Naive B cell (primary cell): ENCODE measurements around the gene IL5RA. TPM values are rescaled to one million over a fixed set of nuclear protein-coding genes. Genes with fewer than 3 reads are reported as not detected.

ENCODE experiments used
- ATAC-seq, 2 donors: fragments of 150-1000 bp; cut with Tn5 transposase; 2 replicates each; pipeline ENCODE4 v1.10.0; 2021; ENCODE audit warnings: low read depth in 2 of 2, mild to moderate bottlenecking in 2 of 2, moderate library complexity in 2 of 2
- DNase-seq: peaks from one replicate; pipeline ENCODE4 v3.0.0; 2022
- H3K27ac Mint-ChIP-seq, 6 donors: one replicate each; pipeline ENCODE4 v1.8.0; 2020 to 2022; ENCODE audit warnings: mild to moderate bottlenecking in 6 of 6, mixed read lengths in 6 of 6, moderate library complexity in 5 of 6, inconsistent platforms in 2 of 6
- H3K27me3 Mint-ChIP-seq, 3 donors: one replicate each; pipeline ENCODE4 v1.8.0; 2021 to 2022; ENCODE audit warnings: mixed read lengths in 3 of 3, mild to moderate bottlenecking in 1 of 3
- H3K36me3 Mint-ChIP-seq, 2 donors: one replicate each; pipeline ENCODE4 v1.8.0; 2020 to 2022; ENCODE audit warnings: mixed read lengths in 2 of 2, inconsistent platforms in 1 of 2, mild to moderate bottlenecking in 1 of 2
- H3K4me1 Mint-ChIP-seq, 3 donors: one replicate each; pipeline ENCODE4 v1.8.0; 2020 to 2022; ENCODE audit warnings: mixed read lengths in 3 of 3, inconsistent platforms in 1 of 3, mild to moderate bottlenecking in 1 of 3, moderate library complexity in 1 of 3
- H3K4me3 Mint-ChIP-seq, 8 donors: one replicate each; pipeline ENCODE4 v1.8.0; 2020 to 2022; ENCODE audit warnings: mild to moderate bottlenecking in 8 of 8, mixed read lengths in 8 of 8, moderate library complexity in 8 of 8, inconsistent platforms in 2 of 8
- H3K9me3 Mint-ChIP-seq, 7 donors: one replicate each; pipeline ENCODE4 v1.8.0; 2020 to 2022; ENCODE audit warnings: mixed read lengths in 7 of 7, mild to moderate bottlenecking in 5 of 7, inconsistent platforms in 2 of 7, moderate library complexity in 1 of 7
- polyA plus RNA-seq, 6 donors: library from polyadenylated mRNA; unstranded; fragments of 300-500 nt; fragmentation: Illumina TruSeq; gene quantifications; one replicate each; pipeline ENCODE4 v1.2.3, GENCODE V29; 2021; ENCODE audit warnings: low read depth in 6 of 6

The IL5RA gene, protein sequence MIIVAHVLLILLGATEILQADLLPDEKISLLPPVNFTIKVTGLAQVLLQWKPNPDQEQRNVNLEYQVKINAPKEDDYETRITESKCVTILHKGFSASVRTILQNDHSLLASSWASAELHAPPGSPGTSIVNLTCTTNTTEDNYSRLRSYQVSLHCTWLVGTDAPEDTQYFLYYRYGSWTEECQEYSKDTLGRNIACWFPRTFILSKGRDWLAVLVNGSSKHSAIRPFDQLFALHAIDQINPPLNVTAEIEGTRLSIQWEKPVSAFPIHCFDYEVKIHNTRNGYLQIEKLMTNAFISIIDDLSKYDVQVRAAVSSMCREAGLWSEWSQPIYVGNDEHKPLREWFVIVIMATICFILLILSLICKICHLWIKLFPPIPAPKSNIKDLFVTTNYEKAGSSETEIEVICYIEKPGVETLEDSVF
- under 1 TPM in 2 of 6 donors, not detected in 4; 0.05 to 0.49 TPM for polyA plus RNA-seq

DNA sequence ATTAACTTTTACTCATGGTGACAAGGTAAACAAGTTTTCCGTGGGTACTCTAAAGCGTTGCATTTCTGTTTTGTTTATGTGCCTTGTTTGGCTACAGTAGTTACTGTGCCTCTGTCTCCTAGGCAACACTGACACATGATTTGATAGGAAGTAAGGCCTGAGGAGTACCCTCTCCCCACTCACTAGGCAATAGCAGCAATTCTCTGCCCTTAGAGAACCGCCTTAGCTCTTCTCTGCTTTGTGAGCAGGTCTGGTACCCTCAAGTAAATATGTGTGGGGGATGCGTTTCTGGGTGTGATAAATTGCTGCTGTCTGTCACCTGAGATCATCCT lies at the start of gene IL5RA:
TSS of gene IL5RA (minus strand) at position 76 of the 332 bp plus-strand sequence. CDS start 5,390 bp downstream, outside the sequence.
- Mint-ChIP-seq H3K9me3 (no peaks in the 10 kb centered on the region), H3K27me3 (peaks cover 4 to 7% (median 6%) of the 10 kb centered on the region in 3 donors), H3K36me3 (no peaks in the 10 kb centered on the region), H3K4me3 (peak within 1 kb of the TSS in 3 of 8 donors; percentile 13 to 82 (median 29)), H3K27ac (peak within 1 kb of the TSS in 4 of 6 donors; percentile 3 to 85 (median 43)), H3K4me1 (peaks cover 7 to 25% (median 13%) of the 10 kb centered on the region in 3 donors)
- ATAC-seq (peak; percentile 67 to 86), DNase-seq (no peak)

DNA sequence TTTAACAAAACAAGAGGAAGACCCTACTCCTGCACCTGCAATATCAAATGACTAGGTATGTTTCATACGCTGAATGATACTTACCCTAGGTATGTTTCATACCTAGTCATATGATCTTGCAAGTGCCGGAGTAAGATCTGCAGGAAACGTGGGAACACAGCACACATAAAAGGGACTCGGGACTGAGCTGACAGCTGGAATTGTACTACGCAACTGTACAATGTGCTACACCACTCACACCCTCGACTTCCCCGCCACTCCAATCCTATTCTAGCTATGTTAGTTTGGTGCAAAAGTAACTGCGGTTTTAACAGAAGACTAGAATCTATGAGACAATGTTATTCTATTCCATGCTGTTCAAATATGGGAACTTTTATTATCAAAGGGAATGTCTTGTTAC lies 47.3 kb upstream of the IL5RA start:
- no peak overlapping the region for H3K4me3 Mint-ChIP-seq

DNA sequence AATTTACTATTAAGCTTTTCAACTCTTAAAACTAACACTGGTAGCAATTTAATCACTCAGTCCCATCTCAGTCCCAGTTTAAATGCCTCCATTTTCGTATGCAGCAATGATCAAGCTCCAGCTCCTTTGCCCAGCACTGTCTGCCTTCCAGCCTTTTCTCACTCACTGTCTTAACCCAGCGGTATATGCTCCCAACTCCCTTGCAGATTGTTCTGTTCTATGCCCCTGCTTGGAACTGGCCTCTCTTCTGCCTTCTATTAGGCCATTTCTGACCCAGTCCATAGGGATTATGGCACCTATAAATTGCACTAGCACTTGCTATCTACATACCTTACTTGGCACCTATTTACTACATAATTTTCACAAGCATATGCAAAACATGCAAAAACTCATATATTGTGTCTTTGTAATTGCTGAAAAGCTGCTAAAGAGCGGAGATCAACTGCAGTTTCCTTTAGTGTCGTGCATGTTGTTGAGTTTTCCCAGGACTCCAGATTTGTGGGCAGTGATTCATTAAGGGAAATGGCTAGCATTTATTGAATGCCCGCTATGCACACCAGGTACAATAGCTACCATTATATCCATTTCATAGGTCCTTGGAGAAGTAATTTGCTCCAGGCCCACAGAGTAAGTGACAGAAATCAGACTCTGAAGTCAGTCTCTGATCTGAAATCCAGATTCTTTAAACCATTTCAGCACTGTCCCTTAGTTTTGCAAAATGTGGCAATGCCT lies 44.9 kb upstream of the IL5RA start:
- H3K9me3 Mint-ChIP-seq = no peaks in the 10 kb centered on the region
- ATAC-seq (no peak), DNase-seq (no peak)
- peaks cover 0 to 4% (median 2%) of the 10 kb centered on the region in 3 donors for H3K4me1 Mint-ChIP-seq
- H3K27me3 Mint-ChIP-seq = no peaks in the 10 kb centered on the region
- H3K27ac Mint-ChIP-seq = peak overlapping the region in 2 of 6 donors; percentile 47 to 51
- peaks cover 7 to 20% of the 10 kb centered on the region in 2 donors for H3K36me3 Mint-ChIP-seq
- H3K4me3 Mint-ChIP-seq = no peak overlapping the region

More for the DNA sequence above, 47.3 kb upstream of the IL5RA start:
- Mint-ChIP-seq H3K36me3 (peaks cover 7 to 20% of the 10 kb centered on the region in 2 donors), H3K4me1 (peaks cover 0 to 4% (median 2%) of the 10 kb centered on the region in 3 donors), H3K27me3 (no peaks in the 10 kb centered on the region), H3K9me3 (no peaks in the 10 kb centered on the region), H3K27ac (peak overlapping the region in 1 of 6 donors; percentile 42)
- DNase-seq (no peak), ATAC-seq (no peak)

DNA sequence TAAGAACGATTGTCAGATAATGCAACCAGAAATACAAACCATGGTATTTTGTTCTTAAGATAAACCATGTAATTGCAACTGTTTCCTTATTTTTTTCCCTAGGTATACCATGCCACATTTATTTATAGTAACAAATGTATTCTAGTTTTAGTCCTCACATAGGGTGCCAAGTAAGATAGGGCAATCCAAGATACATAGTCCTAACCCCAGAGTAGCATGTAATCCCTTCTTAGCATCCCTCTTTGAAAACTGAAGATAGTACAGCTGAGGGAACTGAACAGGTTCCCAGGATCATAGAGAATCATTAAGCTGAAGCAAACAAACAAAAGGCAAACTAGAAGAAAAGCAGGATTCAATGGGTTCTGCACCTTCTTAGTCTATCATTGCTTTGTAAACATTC lies 41.3 kb upstream of the IL5RA start:
- Mint-ChIP-seq H3K27me3 (no peaks in the 10 kb centered on the region), H3K4me3 (no peak overlapping the region), H3K4me1 (peaks cover 0 to 4% (median 0%) of the 10 kb centered on the region in 3 donors), H3K27ac (no peak overlapping the region), H3K36me3 (peaks cover 14 to 18% of the 10 kb centered on the region in 2 donors), H3K9me3 (no peaks in the 10 kb centered on the region)
- ATAC-seq (no peak), DNase-seq (no peak)

DNA sequence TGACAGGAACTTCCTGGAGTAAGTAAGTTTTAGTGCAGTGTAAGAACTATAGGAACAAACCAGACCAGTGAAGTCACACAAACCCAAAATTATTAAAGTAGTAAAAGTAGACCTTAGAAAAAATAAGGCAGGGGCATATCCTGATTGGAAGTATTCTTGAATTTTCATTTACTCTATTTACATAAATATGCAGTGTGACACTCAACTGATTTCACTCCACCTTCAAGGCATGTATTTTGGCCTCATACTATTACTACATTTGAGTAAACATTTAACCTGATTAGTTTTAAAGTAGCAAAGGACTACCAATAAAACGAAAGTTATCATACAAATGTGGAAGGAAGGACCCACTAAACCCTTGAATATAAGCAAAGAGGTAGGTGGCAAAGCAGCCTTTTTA lies 39.4 kb upstream of the IL5RA start:
- no peaks in the 10 kb centered on the region for H3K27me3 Mint-ChIP-seq
- H3K4me1 Mint-ChIP-seq = no peaks in the 10 kb centered on the region
- ATAC-seq (no peak), DNase-seq (no peak)
- H3K4me3 Mint-ChIP-seq = no peak overlapping the region
- H3K9me3 Mint-ChIP-seq = no peaks in the 10 kb centered on the region
- H3K36me3 Mint-ChIP-seq = peaks cover 8 to 27% of the 10 kb centered on the region in 2 donors
- H3K27ac Mint-ChIP-seq = no peak overlapping the region

DNA sequence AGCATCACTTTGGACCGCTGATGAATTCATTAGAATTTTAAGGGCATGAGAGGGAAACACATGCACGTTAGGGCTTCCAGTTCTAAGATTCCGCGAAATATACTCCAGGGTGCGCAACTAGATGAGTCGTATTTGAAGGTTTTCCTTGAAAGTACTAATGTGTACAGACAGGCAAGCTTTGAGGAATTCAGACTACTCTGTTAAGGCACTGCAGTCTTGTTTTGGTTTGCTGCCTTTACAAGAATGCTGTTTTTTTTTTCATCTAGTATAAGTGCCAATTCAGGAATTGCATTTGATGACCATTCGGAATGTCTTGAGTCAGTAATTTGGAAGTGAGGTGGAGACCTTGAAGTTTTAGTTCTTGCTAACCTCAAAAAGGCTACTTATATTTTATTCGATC lies 35.7 kb upstream of the IL5RA start:
- no peak for DNase-seq
- Mint-ChIP-seq H3K9me3 (no peaks in the 10 kb centered on the region), H3K4me3 (no peak overlapping the region), H3K4me1 (no peaks in the 10 kb centered on the region), H3K27ac (no peak overlapping the region), H3K36me3 (peaks cover 8 to 34% of the 10 kb centered on the region in 2 donors), H3K27me3 (no peaks in the 10 kb centered on the region)
- ATAC-seq = no peak

DNA sequence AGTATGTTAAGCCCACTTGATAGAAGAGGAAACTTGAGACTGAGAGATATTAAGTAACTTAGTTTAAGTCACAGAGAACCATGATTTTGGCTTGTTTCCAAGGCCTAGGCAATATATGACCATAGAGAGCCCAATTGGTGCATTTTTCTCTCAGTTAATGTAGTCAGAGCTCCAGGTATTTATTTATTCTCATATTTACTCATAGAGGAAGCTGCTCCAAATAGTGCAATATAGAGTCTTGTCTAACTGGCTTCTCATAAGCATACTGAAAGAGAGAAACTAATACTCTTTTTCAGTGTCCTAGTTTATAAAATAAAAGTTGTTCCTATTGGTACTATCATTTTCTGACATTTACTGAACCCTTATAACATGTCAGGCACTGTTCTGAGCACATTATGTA lies 31.8 kb upstream of the IL5RA start:
- ATAC-seq (no peak), DNase-seq (no peak)
- H3K9me3 Mint-ChIP-seq = no peaks in the 10 kb centered on the region
- H3K4me1 Mint-ChIP-seq = peaks cover 0 to 11% (median 5%) of the 10 kb centered on the region in 3 donors
- no peak overlapping the region for H3K4me3 Mint-ChIP-seq
- peaks cover 20 to 57% of the 10 kb centered on the region in 2 donors for H3K36me3 Mint-ChIP-seq
- H3K27me3 Mint-ChIP-seq = no peaks in the 10 kb centered on the region
- H3K27ac Mint-ChIP-seq = no peak overlapping the region

DNA sequence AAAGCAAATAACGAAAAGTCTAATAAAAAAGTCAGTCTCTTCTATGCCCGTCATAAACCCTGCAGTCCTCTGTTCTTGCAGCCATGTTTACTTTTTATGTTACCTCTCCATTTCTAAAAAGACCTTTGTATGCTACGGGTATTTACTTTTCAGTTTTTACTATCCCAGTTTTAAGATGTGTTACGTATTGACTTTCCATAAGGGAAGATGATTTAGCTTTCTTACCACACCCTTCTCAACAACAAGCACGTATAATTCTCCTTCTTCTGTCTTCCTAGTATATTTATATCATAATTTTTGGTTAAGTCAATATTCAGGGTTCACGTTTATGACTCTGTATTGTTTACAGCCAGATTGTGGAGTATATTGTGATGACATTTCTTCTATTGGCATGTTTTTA lies 27.4 kb upstream of the IL5RA start:
- DNase-seq = no peak
- Mint-ChIP-seq H3K9me3 (no peaks in the 10 kb centered on the region), H3K27me3 (no peaks in the 10 kb centered on the region), H3K27ac (no peak overlapping the region), H3K4me3 (no peak overlapping the region), H3K4me1 (peaks cover 12 to 26% (median 15%) of the 10 kb centered on the region in 3 donors), H3K36me3 (peaks cover 15 to 31% of the 10 kb centered on the region in 2 donors)
- ATAC-seq = no peak

DNA sequence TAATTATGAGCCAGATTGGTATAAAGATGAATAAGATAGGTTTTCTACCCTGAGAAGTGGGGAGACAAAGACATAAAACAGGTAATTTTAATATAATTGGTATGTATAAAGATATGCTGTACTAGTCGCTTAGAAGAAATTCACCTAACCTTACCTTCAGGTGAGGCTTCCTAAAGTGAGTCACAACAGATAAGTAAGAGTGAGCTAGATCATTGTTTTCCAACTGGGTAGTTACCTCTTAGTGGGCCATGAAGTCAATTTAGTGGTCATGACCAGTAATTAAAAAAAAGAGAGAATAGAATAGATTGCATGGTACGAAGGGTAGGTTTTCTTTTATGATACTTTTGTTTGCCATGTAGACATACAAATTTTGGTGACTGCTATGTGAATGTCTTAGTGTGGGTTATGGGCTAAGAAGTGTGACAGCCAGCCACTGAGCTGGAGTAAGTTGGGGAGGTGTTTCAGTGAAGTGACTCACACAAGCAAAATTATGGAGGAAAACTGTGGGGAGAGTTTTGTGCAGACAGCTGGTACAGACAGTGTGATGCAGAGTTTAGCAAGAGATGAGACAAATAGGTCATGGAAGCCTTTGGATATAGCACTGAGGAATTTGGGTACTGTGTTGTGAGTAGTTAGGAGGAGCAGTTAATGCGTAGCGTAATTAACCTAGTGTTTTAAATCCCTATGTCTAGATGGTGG lies 24.7 kb upstream of the IL5RA start:
- Mint-ChIP-seq H3K4me1 (peaks cover 12 to 26% (median 15%) of the 10 kb centered on the region in 3 donors), H3K9me3 (no peaks in the 10 kb centered on the region), H3K4me3 (no peak overlapping the region), H3K27me3 (no peaks in the 10 kb centered on the region), H3K27ac (peak overlapping the region in 4 of 6 donors; percentile 0 to 50 (median 24)), H3K36me3 (peaks cover 15 to 20% of the 10 kb centered on the region in 2 donors)
- DNase-seq = no peak
- ATAC-seq = no peak

DNA sequence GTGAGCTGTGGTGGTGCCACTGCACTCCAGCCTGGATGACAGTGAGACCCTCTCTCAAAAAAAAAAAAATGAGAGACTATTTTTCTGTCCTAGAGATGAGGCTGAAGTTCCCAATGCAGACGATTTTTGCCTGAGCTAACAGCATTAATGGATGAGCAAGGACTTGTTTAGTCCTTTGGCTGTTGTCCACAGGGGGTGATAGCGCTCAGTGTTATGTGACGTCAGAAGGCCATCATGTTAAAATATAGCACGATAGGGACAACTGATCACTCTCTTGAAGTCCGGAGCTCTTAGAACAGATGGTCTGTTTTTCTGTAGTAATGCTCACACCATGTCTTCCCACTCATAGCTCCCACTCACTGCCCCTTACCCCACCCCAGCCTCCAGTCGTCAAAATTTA lies 23.3 kb upstream of the IL5RA start:
- peak overlapping the region in 1 of 6 donors; percentile 47 for H3K27ac Mint-ChIP-seq

DNA sequence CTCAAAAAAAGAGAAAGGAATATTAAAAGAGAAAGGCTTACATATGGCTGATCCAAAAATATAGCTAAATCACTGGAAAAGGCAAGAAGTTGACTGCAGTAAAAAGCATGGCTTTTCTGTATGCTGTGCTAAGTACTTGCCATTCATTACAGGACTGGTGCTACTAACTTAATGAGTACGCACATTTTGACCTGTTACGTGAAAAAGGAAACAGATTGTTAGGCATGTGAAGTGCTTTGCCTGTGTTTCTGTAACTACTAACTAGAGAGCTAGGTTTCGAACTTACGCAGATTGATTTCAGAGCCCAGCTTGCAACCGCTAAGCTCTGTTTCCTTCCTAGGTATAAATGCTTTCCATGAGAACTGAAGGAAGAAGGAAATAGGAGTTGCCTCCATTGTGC lies 19.4 kb upstream of the IL5RA start:
- no peaks in the 10 kb centered on the region for H3K27me3 Mint-ChIP-seq
- H3K9me3 Mint-ChIP-seq = no peaks in the 10 kb centered on the region
- H3K4me1 Mint-ChIP-seq = peaks cover 25 to 34% (median 34%) of the 10 kb centered on the region in 3 donors
- ATAC-seq = no peak
- no peaks in the 10 kb centered on the region for H3K36me3 Mint-ChIP-seq
- no peak for DNase-seq
- H3K4me3 Mint-ChIP-seq = peak overlapping the region in 2 of 8 donors; percentile 25 to 43
- H3K27ac Mint-ChIP-seq = peak overlapping the region in 1 of 6 donors; percentile 98

More for the DNA sequence above, 23.3 kb upstream of the IL5RA start:
- Mint-ChIP-seq H3K4me3 (no peak overlapping the region), H3K36me3 (peaks cover 8 to 11% of the 10 kb centered on the region in 2 donors), H3K9me3 (no peaks in the 10 kb centered on the region), H3K27me3 (no peaks in the 10 kb centered on the region), H3K4me1 (peaks cover 15 to 21% (median 18%) of the 10 kb centered on the region in 3 donors)
- ATAC-seq (no peak), DNase-seq (no peak)

DNA sequence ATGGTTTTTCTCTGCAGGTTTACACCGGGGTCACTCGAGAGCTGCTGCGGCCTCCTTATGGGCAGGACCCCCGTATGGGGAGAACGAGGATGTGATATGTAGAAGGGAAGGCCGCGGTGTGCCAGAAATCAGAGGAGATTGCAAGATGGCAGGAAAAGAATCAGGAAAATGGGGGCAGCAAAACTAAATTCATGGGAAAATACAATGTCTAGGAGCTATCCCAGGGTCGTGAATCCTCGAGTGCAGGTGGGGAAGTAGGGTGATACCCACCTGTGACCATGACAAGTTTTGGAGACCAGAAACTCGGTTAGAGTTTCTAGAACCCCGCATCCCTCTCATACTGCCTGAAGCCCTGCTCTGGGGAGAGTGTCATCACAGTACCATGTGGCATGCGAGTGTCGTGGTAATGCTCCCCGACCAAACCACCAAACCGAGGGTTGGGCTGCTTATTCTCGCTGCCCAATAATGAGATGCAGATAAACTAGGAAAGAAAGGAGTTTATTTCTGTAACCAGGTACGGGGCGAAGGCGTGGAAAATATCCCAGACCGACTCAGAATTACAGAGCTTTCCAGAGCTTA lies 17.3 kb upstream of the IL5RA start:
- peaks cover 25 to 34% (median 31%) of the 10 kb centered on the region in 3 donors for H3K4me1 Mint-ChIP-seq
- no peaks in the 10 kb centered on the region for H3K27me3 Mint-ChIP-seq
- H3K36me3 Mint-ChIP-seq = no peaks in the 10 kb centered on the region
- peak overlapping the region; percentile 92 to 100 (median 96) for H3K4me3 Mint-ChIP-seq
- no peak for ATAC-seq
- no peak for DNase-seq
- no peaks in the 10 kb centered on the region for H3K9me3 Mint-ChIP-seq
- peak overlapping the region; percentile 96 to 99 (median 98) for H3K27ac Mint-ChIP-seq
